CD4-positive, alpha-beta T cell (primary cell): Measurements from ENCODE around the gene TRMT61A. TPM values are rescaled to one million over a fixed set of nuclear protein-coding genes. Genes with fewer than 3 reads are reported as not detected.
"Not testable (repeated sequence)": the region's sequence is repeated elsewhere in the genome, so short reads cannot be mapped to it uniquely, and the experiment has no call there.

Source experiments
- ATAC-seq: fragments of 200-7000 bp; cut with Tn5 transposase; one replicate; pipeline ENCODE4 v1.10.0; 2022; ENCODE audit warnings: mild to moderate bottlenecking; ENCODE audit not compliant: poor library complexity
- CTCF ChIA-PET: fragments of 350-600 bp; sonication (Branson Sonifier 250); formaldehyde crosslinking; loops from one replicate; lab custom pipeline; 2021; ENCODE audit warnings: antibody characterized with exemption, inconsistent platforms; lab: Charles Lee
- POLR2A ChIA-PET: fragments of 350-600 bp; sonication (Branson Sonifier 250); formaldehyde crosslinking; loops from one replicate; lab custom pipeline; 2021; ENCODE audit warnings: antibody characterized with exemption, inconsistent platforms; lab: Charles Lee
- DNase-seq, 14 experiments: peaks; one replicate each; pipeline ENCODE4 v3.0.0-alpha.2; 2013 to 2020; ENCODE audit warnings: mixed read lengths in 2 of 14
- H3K27ac ChIP-seq, 2 donors: one replicate each; pipeline versions ENCODE4 v1.5.1 to v1.7.0; 2013; ENCODE audit warnings: low read length in 2 of 2, low read depth in 1 of 2, mild to moderate bottlenecking in 1 of 2
- H3K27me3 ChIP-seq, 2 experiments: 1 replicate in 1 of 2; 2 replicates in 1 of 2; pipeline versions ENCODE4 v1.6.1 to v1.7.0; 2013; ENCODE audit warnings: low read length in 2 of 2, control low read depth in 1 of 2, mild to moderate bottlenecking in 1 of 2, moderate library complexity in 1 of 2; ENCODE audit not compliant: insufficient read depth in 2 of 2, control insufficient read depth in 1 of 2
- H3K36me3 ChIP-seq: one replicate; pipeline ENCODE4 v1.6.1; 2013; ENCODE audit warnings: low read length, control low read depth; ENCODE audit not compliant: insufficient read depth
- H3K4me1 ChIP-seq: one replicate; pipeline ENCODE4 v1.6.1; 2013; ENCODE audit warnings: low read length, control low read depth; ENCODE audit not compliant: insufficient read depth
- H3K4me3 ChIP-seq: one replicate; pipeline ENCODE4 v1.5.1; 2013; ENCODE audit warnings: mild to moderate bottlenecking, low read length, moderate library complexity
- H3K9me3 ChIP-seq, 2 experiments: 1 replicate in 1 of 2; 2 replicates in 1 of 2; pipeline versions ENCODE4 v1.6.1 to v1.7.0; 2013; ENCODE audit warnings: low read length in 2 of 2, mild to moderate bottlenecking in 2 of 2, control low read depth in 1 of 2, moderate library complexity in 1 of 2; ENCODE audit not compliant: control insufficient read depth in 1 of 2, insufficient read depth in 1 of 2
- H3K27ac Mint-ChIP-seq: one replicate; pipeline ENCODE4 v1.8.0; 2020; ENCODE audit warnings: mixed read lengths
- H3K27me3 Mint-ChIP-seq: one replicate; pipeline ENCODE4 v1.8.0; 2021; ENCODE audit warnings: mixed read lengths
- H3K36me3 Mint-ChIP-seq: one replicate; pipeline ENCODE4 v1.8.0; 2021; ENCODE audit warnings: low read depth, mixed read lengths
- H3K4me1 Mint-ChIP-seq: one replicate; pipeline ENCODE4 v1.8.0; 2021; ENCODE audit warnings: low read depth, mixed read lengths
- H3K4me3 Mint-ChIP-seq: one replicate; pipeline ENCODE4 v1.8.0; 2020; ENCODE audit warnings: mild to moderate bottlenecking, mixed read lengths
- H3K9me3 Mint-ChIP-seq: one replicate; pipeline ENCODE4 v1.8.0; 2020; ENCODE audit warnings: mixed read lengths
- intact Hi-C, 2 experiments: fragments of 100-400 bp; cut with DNase I in 1 of 2; cut with micrococcal nuclease in 1 of 2; formaldehyde crosslinking; loops; one replicate each; pipeline versions ENCODE4 v1.15.1 to v1.9.0; 2023 to 2025; cut with DNase I, micrococcal nuclease
- total RNA-seq, 174 experiments: library from RNA in 2 of 174; stranded (reverse) in 2 of 174; gene quantifications; one replicate each; pipeline ENCODE4 v1.2.3 and lab custom pipeline; 2021 to 2026
- TF ChIP-seq, protein P1 (sequence below): fragments of 200-600 bp; IDR thresholded peaks from one replicate; pipeline ENCODE4 v1.8.0; 2022; ENCODE audit warnings: antibody characterized with exemption, mild to moderate bottlenecking

The TRMT61A gene
- total RNA-seq, 2 experiments from 2014 or later, result 9.2 to 9.8 TPM

DNA sequence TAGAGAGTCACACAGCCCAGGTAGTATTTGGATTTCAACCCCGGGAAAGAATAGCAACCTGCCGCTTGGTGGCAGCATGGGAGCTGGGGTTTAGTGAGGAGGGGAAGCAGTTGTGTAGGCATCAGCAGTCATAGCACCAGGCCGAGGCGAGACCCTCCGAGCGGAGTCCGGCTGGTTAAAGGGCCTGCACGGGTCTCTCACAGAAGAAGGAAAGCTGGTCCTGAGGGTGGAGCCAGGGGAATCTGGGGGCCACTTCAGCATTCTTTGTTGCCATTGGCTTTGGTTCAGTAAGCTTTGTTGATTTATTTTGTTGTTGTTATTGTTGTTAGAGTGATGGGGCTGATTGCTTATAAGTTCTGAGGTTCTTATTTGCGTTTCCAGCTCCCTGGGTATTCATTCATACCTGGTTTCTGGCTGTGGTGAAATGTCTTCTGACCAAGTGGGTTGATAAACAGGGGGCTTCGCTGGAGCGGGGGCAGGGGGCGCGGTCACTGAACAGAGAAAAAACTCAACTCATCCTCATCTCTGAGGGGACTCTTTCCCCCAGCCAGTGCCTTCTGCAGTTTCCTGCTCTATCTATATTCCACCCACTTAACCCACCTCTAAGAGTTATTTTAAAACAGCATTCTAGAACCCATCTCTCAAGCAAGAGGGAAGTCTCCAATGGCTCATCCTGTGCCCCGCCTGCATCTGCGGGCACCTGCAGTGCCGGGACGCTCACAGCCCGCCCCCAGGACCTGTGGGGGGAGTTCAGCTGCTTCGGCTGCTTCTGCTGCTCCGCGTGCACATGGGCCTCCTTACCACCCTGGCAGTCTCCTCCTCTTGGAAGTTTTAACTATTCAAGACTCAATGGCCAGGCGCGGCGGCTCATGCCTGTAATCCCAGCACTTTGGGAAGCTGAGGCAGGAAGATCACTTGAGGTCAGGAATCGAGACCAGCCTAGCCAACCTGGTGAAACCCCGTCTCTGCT lies 18.0 kb upstream of the TRMT61A start:
- Mint-ChIP-seq H3K36me3 (peaks cover 40% of the 10 kb centered on the region), H3K4me3 (no peak overlapping the region), H3K9me3 (no peaks in the 10 kb centered on the region), H3K27ac (no peak overlapping the region), H3K4me1 (no peaks in the 10 kb centered on the region), H3K27me3 (no peaks in the 10 kb centered on the region)
- CTCF ChIA-PET, result interaction anchor here (1.6 kb wide), 1 partner anchor 11 kb away, joined by 4 read pairs; no protein-coding TSS in a partner anchor
- no peak for DNase-seq
- intact Hi-C loops, result no loop called here
- Histone ChIP-seq H3K4me1 (no peaks in the 10 kb centered on the region), H3K27me3 (no peaks in the 10 kb centered on the region), H3K27ac (no peak overlapping the region), H3K4me3 (no peak overlapping the region), H3K36me3 (peaks cover 14% of the 10 kb centered on the region), H3K9me3 (no peaks in the 10 kb centered on the region)
- POLR2A ChIA-PET, result no interaction called here
- TF ChIP-seq, protein P1, sequence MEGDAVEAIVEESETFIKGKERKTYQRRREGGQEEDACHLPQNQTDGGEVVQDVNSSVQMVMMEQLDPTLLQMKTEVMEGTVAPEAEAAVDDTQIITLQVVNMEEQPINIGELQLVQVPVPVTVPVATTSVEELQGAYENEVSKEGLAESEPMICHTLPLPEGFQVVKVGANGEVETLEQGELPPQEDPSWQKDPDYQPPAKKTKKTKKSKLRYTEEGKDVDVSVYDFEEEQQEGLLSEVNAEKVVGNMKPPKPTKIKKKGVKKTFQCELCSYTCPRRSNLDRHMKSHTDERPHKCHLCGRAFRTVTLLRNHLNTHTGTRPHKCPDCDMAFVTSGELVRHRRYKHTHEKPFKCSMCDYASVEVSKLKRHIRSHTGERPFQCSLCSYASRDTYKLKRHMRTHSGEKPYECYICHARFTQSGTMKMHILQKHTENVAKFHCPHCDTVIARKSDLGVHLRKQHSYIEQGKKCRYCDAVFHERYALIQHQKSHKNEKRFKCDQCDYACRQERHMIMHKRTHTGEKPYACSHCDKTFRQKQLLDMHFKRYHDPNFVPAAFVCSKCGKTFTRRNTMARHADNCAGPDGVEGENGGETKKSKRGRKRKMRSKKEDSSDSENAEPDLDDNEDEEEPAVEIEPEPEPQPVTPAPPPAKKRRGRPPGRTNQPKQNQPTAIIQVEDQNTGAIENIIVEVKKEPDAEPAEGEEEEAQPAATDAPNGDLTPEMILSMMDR, result no peak
- ATAC-seq, result no peak

DNA sequence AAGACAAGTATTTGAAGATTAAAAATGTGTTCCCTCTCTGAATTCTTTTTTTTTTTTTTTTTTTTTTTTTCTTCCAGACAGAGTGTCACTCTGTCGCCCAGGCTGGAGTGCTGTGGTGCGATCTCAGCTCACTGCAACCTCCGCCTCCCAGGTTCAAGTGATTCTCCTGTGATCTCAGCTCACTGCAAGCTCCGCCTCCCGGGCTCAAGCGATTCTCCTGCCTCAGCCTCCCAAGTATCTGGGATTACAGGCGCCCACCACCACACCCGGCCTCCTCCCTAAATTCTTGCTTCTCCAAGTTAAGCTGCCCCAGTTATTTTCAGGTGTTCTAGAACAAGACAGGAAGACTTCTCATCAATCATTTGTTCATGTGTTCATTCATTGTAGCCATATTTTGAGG lies 16.8 kb upstream of the TRMT61A start:
- H3K4me3 Mint-ChIP-seq, H3K9me3 Mint-ChIP-seq, CTCF ChIA-PET, DNase-seq, H3K4me3 ChIP-seq, H3K27ac Mint-ChIP-seq, H3K9me3 ChIP-seq, H3K27me3 ChIP-seq, H3K27ac ChIP-seq, intact Hi-C loops, POLR2A ChIA-PET, H3K4me1 Mint-ChIP-seq, ATAC-seq, H3K27me3 Mint-ChIP-seq, H3K4me1 ChIP-seq: not testable (repeated sequence)
- H3K36me3 Mint-ChIP-seq, result peaks cover 32% of the 10 kb centered on the region
- H3K36me3 ChIP-seq, result peaks cover 12% of the 10 kb centered on the region

DNA sequence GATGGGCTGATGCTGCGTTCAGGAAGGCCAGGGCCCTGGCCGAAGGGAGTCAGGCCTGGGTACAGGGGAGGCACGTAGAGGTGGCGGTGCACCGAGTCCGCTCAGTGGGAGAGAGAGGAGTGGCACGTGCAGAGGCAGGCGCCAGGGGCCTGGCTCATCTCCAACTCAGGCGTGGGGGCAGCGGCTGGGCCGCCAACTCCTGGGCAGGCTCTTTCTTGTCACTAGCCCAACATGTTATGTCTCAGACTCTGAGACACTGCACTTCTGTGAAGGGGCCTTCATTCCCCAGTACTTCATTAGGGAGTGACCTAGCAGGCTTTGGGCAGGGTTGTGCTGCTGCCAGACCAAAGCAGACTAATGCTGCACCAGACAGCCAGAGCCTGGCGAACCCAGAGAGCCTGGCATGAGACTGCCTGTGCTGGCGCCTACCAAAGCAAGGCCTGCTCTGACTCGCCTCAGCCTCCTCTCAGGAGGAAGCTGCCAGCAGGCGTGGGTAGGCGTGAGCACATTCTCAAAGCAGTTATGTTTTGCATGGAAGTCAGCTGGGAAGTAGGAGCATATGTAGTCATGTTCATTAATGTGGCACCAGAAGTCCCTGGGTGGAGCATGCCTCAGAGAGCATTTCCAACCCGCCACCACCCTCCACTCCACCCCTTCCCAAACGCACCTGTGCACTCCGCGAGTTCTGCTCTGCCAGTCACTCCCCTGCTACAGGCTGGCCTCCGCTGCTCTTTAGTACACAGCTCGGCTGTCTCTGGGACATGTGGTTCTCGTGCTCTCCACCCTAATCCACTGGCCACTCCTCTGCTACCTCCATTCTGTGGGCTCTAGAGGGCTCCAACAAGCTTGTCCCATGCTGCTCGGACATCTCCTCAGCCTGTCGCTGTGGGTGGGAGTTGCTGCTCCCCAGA lies 16.0 kb upstream of the TRMT61A start:
- Histone ChIP-seq H3K9me3 (no peaks in the 10 kb centered on the region), H3K4me3 (no peak overlapping the region), H3K36me3 (peaks cover 12% of the 10 kb centered on the region), H3K27ac (no peak overlapping the region), H3K27me3 (no peaks in the 10 kb centered on the region), H3K4me1 (no peaks in the 10 kb centered on the region)
- ChIA-PET CTCF (no interaction called here), POLR2A (no interaction called here)
- Mint-ChIP-seq H3K36me3 (peaks cover 25% of the 10 kb centered on the region), H3K4me1 (no peaks in the 10 kb centered on the region), H3K27me3 (no peaks in the 10 kb centered on the region), H3K4me3 (no peak overlapping the region), H3K27ac (no peak overlapping the region), H3K9me3 (no peaks in the 10 kb centered on the region)
- DNase-seq (no peak), ATAC-seq (no peak)
- TF ChIP-seq, protein P1, result no peak
- intact Hi-C loops, result no loop called here
